SK-N-SH treated with all-trans-retinoic acid at 6 μM for 48 hours (cell line): ENCODE data around the gene PCSK5.

Experiments
- ARNTL ChIP-seq: fragments of 450-650 bp; formaldehyde crosslinking; IDR thresholded peaks from 2 replicates; pipeline ENCODE4 v1.5.0; 2020; ENCODE audit warnings: low read depth, mild to moderate bottlenecking, moderate library complexity, borderline replicate concordance
- GLIS3 ChIP-seq: fragments of 250-450 bp; sonication (Bioruptor Pico); IDR thresholded peaks from 2 replicates; pipeline ENCODE4 v1.5.0; 2020; ENCODE audit warnings: mild to moderate bottlenecking, moderate library complexity
- ISL1 ChIP-seq: fragments of 250-450 bp; sonication (Bioruptor Pico); IDR thresholded peaks from 2 replicates; pipeline ENCODE4 v2.1.2; 2022; ENCODE audit warnings: mild to moderate bottlenecking, moderate library complexity
- SNAI2 ChIP-seq: fragments of 250-450 bp; sonication (Bioruptor Pico); IDR thresholded peaks from 2 replicates; pipeline ENCODE4 v1.5.0; 2020; ENCODE audit warnings: mild to moderate bottlenecking, moderate library complexity
- ZC3H10 ChIP-seq: fragments of 250-450 bp; sonication (Bioruptor Pico); IDR thresholded peaks from 2 replicates; pipeline ENCODE4 v1.5.1; 2021; ENCODE audit warnings: mild to moderate bottlenecking, moderate library complexity
- ZFP3 ChIP-seq: fragments of 250-450 bp; sonication (Bioruptor Pico); IDR thresholded peaks from 2 replicates; pipeline ENCODE4 v1.5.0; 2020; ENCODE audit warnings: mild to moderate bottlenecking, moderate library complexity
- ZNF565 ChIP-seq: fragments of 450-650 bp; formaldehyde crosslinking; conservative IDR thresholded peaks from 2 replicates; pipeline ENCODE4 v1.5.0; 2020; ENCODE audit warnings: low read depth, mild to moderate bottlenecking, moderate library complexity
- ZNF70 ChIP-seq: fragments of 450-650 bp; formaldehyde crosslinking; IDR thresholded peaks from 2 replicates; pipeline ENCODE4 v1.5.0; 2020; ENCODE audit warnings: mild to moderate bottlenecking, moderate library complexity
- TF ChIP-seq, protein P1 (sequence below): fragments of 250-450 bp; sonication (Bioruptor Pico); IDR thresholded peaks from 2 replicates; pipeline ENCODE4 v1.8.0; 2020; ENCODE audit warnings: mild to moderate bottlenecking, moderate library complexity, borderline replicate concordance

DNA sequence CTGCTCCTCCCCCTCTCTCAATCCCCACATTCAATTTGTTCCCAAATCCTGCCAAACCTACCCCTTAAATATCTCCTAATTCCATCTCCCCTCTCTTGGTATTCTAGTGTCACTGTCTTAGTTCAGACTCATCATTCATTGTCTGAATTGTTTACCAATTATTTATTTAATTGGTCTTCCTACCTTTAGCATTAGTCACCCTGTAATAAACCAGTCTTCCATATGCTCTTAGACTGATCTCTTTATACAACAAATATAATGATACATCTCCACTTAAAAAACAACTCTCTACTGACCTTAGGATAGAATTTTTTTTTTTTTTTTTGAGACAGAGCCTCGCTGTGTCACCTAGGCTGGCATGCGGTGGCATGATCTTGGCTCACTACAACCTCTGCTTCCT lies 452.4 kb downstream of the PCSK5 start:
- TF ChIP-seq GLIS3 (CRISPR knock-in tag), result no peak
- TF ChIP-seq ARNTL, result no peak
- no peak for TF ChIP-seq ZNF70 (CRISPR knock-in tag)
- no peak for TF ChIP-seq ZFP3 (CRISPR knock-in tag)
- no peak for TF ChIP-seq SNAI2 (CRISPR knock-in tag)
- no peak for TF ChIP-seq ZNF565 (CRISPR knock-in tag)
- TF ChIP-seq, protein P1, sequence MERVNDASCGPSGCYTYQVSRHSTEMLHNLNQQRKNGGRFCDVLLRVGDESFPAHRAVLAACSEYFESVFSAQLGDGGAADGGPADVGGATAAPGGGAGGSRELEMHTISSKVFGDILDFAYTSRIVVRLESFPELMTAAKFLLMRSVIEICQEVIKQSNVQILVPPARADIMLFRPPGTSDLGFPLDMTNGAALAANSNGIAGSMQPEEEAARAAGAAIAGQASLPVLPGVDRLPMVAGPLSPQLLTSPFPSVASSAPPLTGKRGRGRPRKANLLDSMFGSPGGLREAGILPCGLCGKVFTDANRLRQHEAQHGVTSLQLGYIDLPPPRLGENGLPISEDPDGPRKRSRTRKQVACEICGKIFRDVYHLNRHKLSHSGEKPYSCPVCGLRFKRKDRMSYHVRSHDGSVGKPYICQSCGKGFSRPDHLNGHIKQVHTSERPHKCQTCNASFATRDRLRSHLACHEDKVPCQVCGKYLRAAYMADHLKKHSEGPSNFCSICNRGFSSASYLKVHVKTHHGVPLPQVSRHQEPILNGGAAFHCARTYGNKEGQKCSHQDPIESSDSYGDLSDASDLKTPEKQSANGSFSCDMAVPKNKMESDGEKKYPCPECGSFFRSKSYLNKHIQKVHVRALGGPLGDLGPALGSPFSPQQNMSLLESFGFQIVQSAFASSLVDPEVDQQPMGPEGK (CRISPR knock-in tag), result no peak
- no peak for TF ChIP-seq ZC3H10 (CRISPR knock-in tag)
- TF ChIP-seq ISL1 (CRISPR knock-in tag), result no peak
